Testis (tissue), 5 donors: ENCODE data around the gene FMO3. TPM values are rescaled to one million over a fixed set of nuclear protein-coding genes. Genes with fewer than 3 reads are reported as not detected.

ENCODE experiments used
- DNase-seq: peaks from one replicate; pipeline ENCODE4 v3.0.0-alpha.2; 2019
- H3K27ac ChIP-seq, 2 donors: fragments of 200-600 bp; sonication (generic); one replicate each; pipeline ENCODE4 v1.5.1; 2019
- H3K27me3 ChIP-seq: fragments of 200-600 bp; sonication (generic); one replicate; pipeline ENCODE4 v1.5.1; 2019
- H3K36me3 ChIP-seq: fragments of 200-600 bp; sonication (generic); one replicate; pipeline ENCODE4 v1.5.1; 2017; ENCODE audit warnings: low read depth; ENCODE audit errors: missing control alignments
- H3K4me1 ChIP-seq: fragments of 200-600 bp; sonication (generic); one replicate; pipeline ENCODE4 v1.5.1; 2019
- H3K4me3 ChIP-seq, 2 donors: fragments of 200-600 bp; sonication (generic); one replicate each; pipeline ENCODE4 v1.5.1; 2017 to 2019
- H3K9me3 ChIP-seq: fragments of 200-600 bp; sonication (generic); one replicate; pipeline ENCODE4 v1.5.1; 2017
- CTCF ChIP-seq, 3 experiments: fragments of 450-650 bp in 2 of 3; fragments of 200-600 bp in 1 of 3; sonication (generic) in 1 of 3; IDR thresholded peaks; one replicate each; pipeline ENCODE4 v1.5.1; 2016 to 2019; ENCODE audit warnings: antibody characterized with exemption in 3 of 3, mild to moderate bottlenecking in 2 of 3, moderate library complexity in 1 of 3
- POLR2A ChIP-seq: fragments of 450-650 bp; IDR thresholded peaks from one replicate; pipeline ENCODE4 v1.6.1; 2017; ENCODE audit warnings: antibody characterized with exemption, mild to moderate bottlenecking, moderate library complexity
- WGBS, 2 donors: methylation state at CpG; one replicate each; pipeline ENCODE4 v1.1.5; 2018; 5-methylcytosine and 5-hydroxymethylcytosine counted together
- intact Hi-C: fragments of 100-400 bp; cut with DNase I; formaldehyde crosslinking; loops from one replicate; pipeline ENCODE4 v1.15.1; 2023; ENCODE audit warnings: low total_unique reads
- long read RNA-seq, 2 donors: transcript quantifications; one replicate each; lab custom pipeline, GENCODE V29; 2026
- polyA plus RNA-seq: library from polyadenylated mRNA; stranded (reverse); fragments of 350-450 nt; fragmentation: Illumina TruSeq; extraction: RNeasy Lipid Tissue Mini Kit (QIAGEN cat#74804); gene quantifications from one replicate; pipeline ENCODE4 v1.2.3, GENCODE V29; 2014; ENCODE audit warnings: low read depth, low replicate concordance; ENCODE audit not compliant: insufficient read depth
- total RNA-seq, 2 donors: library from RNA; depleted of rRNA; stranded (reverse); fragments of >200 nt; gene quantifications; one replicate each; pipeline ENCODE4 v1.2.3, GENCODE V29; 2016

Gene FMO3
- 1 to 10 TPM in 1 of 2 donors, under 1 TPM in 1; 0.50 to 2.4 TPM for total RNA-seq
- polyA plus RNA-seq: 0.92 TPM
- long read RNA-seq, donor 1: 0 reads
- long read RNA-seq, donor 2: 0 reads

- intact Hi-C loops: no loop called here
- Histone ChIP-seq H3K4me1 (no peaks in the 10 kb centered on the region), H3K9me3 (no peaks in the 10 kb centered on the region), H3K36me3 (no peaks in the 10 kb centered on the region), H3K27ac (no peak within 1 kb of the TSS), H3K4me3 (no peak within 1 kb of the TSS), H3K27me3 (no peaks in the 10 kb centered on the region)
- TF ChIP-seq CTCF (IDR thresholded peaks at IDR 0.05) (no peak), POLR2A (no peak)
- no peak for DNase-seq
- WGBS, 2 donors: 67 to 91% methylated on average over 5 of the region's 5 CpGs
These were observed at the start of gene FMO3 for GRCh38 chr1:171090604-171091003. TSS of gene FMO3 (plus strand) at chr1:171090905. CDS start at chr1:171092659, 1,754 bp downstream.

GRCh38 chr1:171048014-171048413, 42.7 kb upstream of the FMO3 start:
- DNase-seq: no peak
- no peaks in the 10 kb centered on the region for H3K27me3 ChIP-seq
- no peak overlapping the region for H3K4me3 ChIP-seq
- intact Hi-C loops: no loop called here
- no peaks in the 10 kb centered on the region for H3K36me3 ChIP-seq
- H3K9me3 ChIP-seq: no peaks in the 10 kb centered on the region
- 73 to 89% methylated on average over 2 of the region's 2 CpGs for WGBS, 2 donors
- TF ChIP-seq CTCF (IDR thresholded peaks at IDR 0.05) (no peak), POLR2A (no peak)
- H3K4me1 ChIP-seq: no peaks in the 10 kb centered on the region
- no peak overlapping the region for H3K27ac ChIP-seq

GRCh38 chr1:171052977-171053376, 37.7 kb upstream of the FMO3 start:
- no peak overlapping the region for H3K27ac ChIP-seq
- WGBS, 2 donors: 68 to 100% methylated on average over 2 of the region's 2 CpGs
- H3K27me3 ChIP-seq: no peaks in the 10 kb centered on the region
- no peak for DNase-seq
- H3K36me3 ChIP-seq: no peaks in the 10 kb centered on the region
- no peak for TF ChIP-seq CTCF (IDR thresholded peaks at IDR 0.05)
- TF ChIP-seq POLR2A: no peak
- intact Hi-C loops: no loop called here
- no peaks in the 10 kb centered on the region for H3K9me3 ChIP-seq
- no peaks in the 10 kb centered on the region for H3K4me1 ChIP-seq
- H3K4me3 ChIP-seq: no peak overlapping the region

GRCh38 chr1:171055966-171056643, 34.6 kb upstream of the FMO3 start:
- TF ChIP-seq POLR2A: no peak
- no peak for TF ChIP-seq CTCF (IDR thresholded peaks at IDR 0.05)
- Histone ChIP-seq H3K36me3 (no peaks in the 10 kb centered on the region), H3K4me3 (no peak overlapping the region), H3K4me1 (no peaks in the 10 kb centered on the region), H3K9me3 (no peaks in the 10 kb centered on the region), H3K27me3 (no peaks in the 10 kb centered on the region), H3K27ac (no peak overlapping the region)
- intact Hi-C loops: no loop called here
- no peak for DNase-seq
- WGBS, 2 donors: 94 to 100% methylated on average over 1 to 3 of the region's 3 CpGs
